OCI-M2 (cell line): ENCODE data around the gene ZNF513.
A peak's percentile ranks its signal among the peaks of the same experiment; 100 is the strongest.
"Not testable (repeated sequence)": the region's sequence is repeated elsewhere in the genome, so short reads cannot be mapped to it uniquely, and the experiment has no call there.

ENCODE experiments used
- DNase-seq: peaks from one replicate; lab custom pipeline; 2025; ENCODE audit not compliant: unreplicated experiment; lab: John Stamatoyannopoulos, UW

ZNF513 gene

DNA sequence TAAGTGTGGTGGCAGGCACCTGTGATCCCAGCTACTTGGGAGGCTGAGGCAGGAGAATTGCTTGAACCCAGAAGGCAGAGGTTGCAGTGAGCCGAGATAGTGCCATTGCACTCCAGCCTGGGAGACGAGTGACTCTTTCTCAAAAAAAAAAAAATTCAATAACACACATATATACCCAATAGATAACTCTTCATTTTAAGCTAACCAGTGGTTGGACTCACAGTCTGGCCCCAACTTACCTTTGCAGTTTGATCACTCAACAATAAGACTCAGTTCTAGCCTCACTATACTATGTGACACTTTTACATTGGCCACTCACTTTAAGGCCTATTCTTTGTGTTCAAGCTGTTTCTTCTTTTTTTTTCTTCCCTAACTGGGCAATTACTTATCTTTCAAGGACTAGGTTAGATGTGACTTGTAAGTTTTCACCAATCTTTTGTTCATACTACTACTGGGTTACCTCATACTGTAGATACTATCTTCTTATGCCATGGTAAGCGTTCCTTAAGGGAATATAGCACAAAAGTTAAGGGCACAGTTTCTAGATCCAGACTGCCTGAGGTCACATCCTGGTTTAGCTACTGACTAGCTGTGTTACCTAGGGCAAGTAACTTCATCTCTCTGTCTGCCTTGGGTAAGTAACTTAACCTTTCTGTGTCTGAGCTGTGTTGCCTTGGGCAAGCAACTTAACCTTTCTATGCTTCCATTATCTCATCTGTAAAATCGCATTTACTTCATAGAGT lies 17.7 kb downstream of the ZNF513 start:
- no peak for DNase-seq

DNA sequence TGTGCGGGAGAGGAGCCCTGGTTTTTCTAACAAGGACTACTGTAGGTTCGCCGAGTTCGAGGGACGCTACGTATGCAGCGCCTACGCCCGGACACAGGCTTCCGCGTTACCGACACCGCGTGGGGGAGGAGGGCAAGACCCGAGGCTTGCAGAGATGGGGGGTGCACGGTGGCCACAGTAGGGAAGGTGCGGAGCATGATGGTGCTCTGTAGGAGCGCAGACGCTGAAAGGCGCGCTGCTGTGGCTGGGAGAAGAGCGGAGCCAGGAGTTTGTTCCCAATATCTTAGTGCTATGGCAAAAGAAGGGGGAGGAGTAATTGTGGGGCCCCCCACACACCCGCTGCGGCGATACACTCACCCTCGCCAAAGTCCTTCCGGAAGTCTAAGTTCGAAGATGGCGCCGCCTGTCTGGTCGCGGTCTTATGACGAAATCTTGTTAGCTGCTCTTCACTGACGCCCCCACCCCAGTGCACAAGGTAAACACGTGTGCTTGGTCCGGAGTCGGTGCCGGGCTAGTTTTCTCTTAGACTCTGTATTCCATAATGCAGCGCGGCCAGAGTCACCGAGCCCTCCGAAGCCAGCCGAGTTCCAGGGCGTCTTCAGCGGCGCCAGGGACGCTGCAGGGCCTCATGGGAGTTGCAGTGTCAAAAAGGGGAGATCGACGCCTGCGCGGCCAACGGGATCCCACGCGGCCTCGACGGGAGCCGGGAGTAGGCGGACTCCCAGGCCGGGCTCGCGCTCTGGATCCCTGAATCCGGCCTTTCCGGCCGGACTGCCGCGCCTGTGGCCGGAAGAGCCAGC lies 24.0 kb downstream of the ZNF513 start, which contains the start of gene GTF3C2:
Gene GTF3C2 (minus strand): TSS at position 383 of the 800 bp plus-strand sequence. CDS start 13,210 bp downstream, outside the sequence.
- peak; percentile 82 for DNase-seq

DNA sequence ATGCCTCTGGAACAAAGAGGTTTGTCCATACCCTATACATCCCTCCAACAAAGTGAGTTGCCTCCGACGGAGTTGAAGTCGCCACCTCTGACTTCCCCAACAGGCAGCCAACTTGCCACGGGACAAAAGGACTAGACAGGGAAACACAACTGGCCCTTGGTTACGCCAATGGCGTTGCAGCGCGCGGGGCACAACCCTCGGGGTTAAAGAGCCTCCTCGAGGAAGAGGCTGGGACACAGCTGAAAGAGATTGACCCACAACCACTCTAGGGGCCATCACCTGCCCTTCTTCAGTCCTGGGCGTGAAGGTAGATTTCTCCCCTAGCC lies 24.5 kb downstream of the ZNF513 start:
- no peak for DNase-seq

DNA sequence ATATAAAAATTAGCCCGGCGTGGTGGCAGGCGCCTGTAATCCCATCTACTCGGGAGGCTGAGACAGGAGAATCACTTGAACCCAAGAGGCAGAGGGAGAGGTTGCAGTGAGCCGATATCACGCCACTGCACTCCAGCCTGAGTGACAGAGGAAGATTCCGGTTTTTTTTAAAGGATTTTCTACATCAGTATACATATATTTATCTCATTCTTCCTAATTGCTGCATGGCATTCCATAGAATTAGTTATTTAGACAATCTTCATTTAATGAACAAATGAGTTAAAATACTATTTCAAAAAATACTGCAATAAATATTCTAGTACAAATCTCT lies 26.0 kb downstream of the ZNF513 start:
- no peak for DNase-seq

DNA sequence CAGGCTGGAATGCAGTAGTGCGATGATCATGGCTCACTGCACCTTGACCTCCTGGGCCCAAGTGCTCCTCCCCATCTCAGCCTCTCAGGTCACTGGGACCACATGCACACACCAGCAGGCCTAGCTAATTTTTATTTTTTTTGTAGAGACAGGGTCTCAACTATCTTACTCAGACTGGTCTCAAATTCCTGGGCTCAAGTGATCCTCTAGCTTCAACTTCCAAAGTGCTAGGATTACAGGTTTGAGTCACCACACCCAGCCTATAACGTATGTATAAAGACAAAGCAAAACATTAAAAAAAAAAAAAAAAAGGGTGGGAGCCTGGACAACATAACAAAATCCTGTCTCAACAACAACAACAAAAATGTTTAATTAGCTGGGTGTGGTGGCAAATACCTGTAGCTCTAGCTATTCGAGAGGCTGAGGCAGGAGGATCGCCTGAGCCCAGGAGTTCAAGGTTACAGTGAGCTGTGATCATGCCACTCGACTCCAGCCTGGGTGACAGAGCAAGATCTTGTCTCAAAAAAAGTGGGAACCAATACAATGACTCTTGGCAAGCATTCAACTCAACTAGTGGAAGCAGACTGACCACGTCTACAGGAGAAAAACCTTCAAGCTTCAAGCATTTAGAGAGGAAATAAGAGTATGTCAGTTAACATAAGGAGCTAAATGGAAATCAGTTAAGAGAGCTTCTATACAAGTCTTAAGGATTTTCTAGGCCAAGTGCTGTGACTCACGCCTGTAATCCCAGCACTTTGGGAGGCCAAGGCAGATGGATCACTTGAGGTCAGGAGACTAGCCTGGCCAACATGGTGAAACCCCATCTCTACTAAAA lies 26.6 kb downstream of the ZNF513 start:
- no peak for DNase-seq

DNA sequence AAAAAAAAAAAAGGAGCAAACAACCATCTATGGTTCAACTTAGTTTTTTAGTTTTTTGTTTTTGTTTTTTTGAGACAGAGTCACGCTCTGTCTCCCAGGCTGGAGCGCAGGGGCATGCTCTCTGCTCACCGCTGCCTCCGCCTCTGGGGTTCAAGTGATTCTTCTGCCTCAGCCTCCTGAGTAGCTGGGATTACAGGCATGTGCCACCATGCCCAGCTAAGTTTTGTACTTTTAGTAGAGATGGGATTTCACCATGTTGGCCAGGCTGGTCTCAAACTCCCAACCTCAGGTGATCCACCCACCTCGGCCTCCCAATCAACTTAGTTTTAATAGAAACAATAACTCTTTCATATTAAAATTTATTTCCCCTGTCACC lies 27.2 kb downstream of the ZNF513 start:
- not testable (repeated sequence) for DNase-seq

DNA sequence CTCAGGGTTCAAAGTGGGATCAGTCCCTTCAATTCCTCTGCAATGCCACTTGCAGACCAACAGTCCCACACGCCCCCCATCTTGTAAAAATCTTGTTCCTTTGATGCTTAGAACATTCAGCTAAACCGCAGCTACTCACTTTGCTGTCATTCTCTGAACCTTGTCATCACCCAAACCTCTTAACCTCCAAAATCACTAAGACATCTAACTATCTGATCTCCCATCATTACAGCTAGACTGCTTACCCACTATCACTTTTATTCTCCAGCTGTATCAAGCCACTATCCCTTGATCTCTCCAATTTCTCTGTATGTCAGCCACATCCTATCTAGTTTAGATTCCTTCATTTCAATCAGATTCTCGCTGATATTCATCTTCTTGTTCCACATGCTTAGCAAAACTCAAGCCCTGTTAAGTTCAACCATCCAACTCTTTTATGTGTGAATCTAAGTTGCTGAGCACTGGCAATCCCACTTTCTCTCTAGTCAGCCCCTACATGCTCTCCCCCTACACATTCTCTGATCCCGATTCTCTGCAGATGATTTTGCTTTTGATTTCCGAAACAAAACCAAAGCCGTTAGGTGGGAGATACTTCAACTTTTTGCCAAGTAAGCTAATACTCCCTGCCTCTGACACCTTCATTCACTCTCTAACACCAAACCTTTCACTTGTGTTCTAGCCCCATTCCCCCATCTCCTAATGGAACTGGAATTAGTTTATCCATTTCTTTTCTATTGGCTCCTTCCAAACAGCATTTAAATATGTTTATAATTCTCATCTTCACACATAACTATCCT lies 28.5 kb downstream of the ZNF513 start:
- no peak for DNase-seq

DNA sequence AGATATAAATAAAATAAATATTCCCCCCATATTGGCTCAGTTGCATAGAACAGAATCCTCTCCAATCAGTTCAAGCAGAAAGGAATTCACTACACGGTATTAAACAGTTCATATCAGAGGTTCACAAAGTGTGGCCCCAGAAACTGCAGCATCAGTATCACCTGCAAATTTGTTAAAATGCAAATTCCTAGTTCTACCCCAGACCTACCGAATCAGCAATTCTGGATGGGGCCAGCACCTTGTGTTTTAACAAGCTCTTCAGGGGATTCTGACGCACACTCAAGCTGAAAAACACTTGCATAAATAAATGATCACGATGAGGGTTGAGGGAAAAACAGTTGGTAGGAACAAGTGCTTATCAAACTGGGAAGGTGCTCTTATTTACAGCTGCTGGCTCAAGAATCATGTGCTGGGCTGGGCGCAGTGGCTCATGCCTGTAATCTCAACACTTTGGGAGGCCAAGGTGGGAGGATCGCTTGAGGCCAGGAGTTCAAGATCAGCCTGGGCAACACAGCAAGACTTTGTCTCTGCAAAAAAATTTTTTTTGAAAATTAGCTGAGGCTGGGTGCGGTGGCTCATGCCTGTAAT lies 30.3 kb downstream of the ZNF513 start:
- no peak for DNase-seq

DNA sequence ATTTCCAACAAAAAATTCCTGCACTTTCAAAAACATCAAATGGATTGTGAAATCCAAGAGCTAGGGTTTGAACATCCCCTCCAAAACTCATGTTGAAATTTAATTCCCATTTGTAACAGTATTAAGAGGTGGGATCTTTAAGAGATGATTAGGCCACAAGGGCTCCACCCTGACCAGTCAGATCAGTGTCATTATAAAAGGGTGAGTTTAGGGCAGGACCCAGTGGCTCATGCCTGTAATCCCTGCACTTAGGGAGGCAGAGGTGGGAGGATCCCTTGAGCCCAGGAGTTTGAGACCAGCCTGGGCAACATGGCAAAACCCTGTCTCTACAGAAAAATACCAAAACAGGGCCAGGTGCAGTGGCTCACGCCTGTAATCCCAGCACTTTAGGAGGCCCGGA lies 32.9 kb downstream of the ZNF513 start:
- DNase-seq = no peak

DNA sequence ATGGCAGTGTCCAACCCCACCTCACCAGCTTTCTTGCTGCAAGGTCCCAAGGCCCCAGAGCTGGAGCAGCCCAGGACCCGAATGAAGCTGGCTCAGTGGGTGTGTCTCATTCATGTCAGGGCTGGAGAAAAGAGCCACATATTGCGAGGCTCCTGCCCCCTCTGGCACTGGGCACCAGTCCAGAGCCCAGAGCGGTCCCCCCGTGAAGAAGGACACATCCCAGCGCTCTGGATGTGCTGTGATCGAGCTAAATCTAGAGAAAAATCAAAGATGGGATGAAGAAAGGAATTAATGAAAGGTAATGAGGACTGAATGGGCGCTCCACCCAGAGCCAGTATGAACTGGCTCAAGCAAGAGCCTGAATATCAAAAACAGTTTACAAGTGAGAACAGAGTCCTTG lies 44.4 kb downstream of the ZNF513 start:
- no peak for DNase-seq

DNA sequence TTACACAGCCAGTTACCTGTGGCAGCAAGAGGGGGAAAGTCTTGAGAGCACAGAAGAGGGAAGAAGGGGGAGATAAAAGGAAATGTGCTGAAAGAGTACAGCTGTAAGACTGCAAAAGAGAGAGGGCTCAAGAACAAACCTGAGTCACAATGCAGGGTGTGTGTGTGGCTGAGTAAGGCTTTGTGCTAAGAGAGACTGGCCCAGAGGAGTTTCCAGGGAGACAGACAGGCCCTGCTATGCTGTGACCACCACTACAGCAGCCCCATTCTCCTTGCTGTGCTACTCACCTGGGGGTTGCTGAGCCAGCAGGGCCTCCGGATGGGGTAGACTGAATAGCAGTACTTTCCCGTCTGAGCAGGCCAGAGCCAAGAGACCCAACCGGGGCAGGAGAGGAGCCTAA lies 45.2 kb downstream of the ZNF513 start:
- no peak for DNase-seq
